BJ (cell line): ENCODE data around the gene TRIM23. TPM values are rescaled to one million over a fixed set of nuclear protein-coding genes. Genes with fewer than 3 reads are reported as not detected.

Experiments
- CTCF ChIA-PET: fragments of 350-600 bp; formaldehyde crosslinking; extraction: SDS; loops from one replicate; lab custom pipeline; 2021; ENCODE audit warnings: antibody characterized with exemption, inconsistent platforms; lab: Yijun Ruan, JAX
- POLR2A ChIA-PET: fragments of 300-600 bp; sonication (Branson Sonifier 250); formaldehyde crosslinking; extraction: SDS; loops from one replicate; lab custom pipeline; 2021; ENCODE audit warnings: antibody characterized with exemption; lab: Charles Lee
- DNase-seq: peaks from one replicate; pipeline ENCODE4 v3.0.0-alpha.2; 2011; ENCODE audit warnings: low read depth
- H3K27me3 ChIP-seq: 2 replicates; pipeline ENCODE4 v1.6.0; 2011; ENCODE audit warnings: low read length; ENCODE audit not compliant: control insufficient read depth, insufficient read depth
- H3K36me3 ChIP-seq: 2 replicates; pipeline ENCODE4 v1.5.1; 2011; ENCODE audit warnings: low read length; ENCODE audit not compliant: control insufficient read depth, insufficient read depth
- H3K4me3 ChIP-seq: 2 replicates; pipeline ENCODE4 v1.5.1; 2011; ENCODE audit warnings: low read depth, mild to moderate bottlenecking, control low read depth, low read length
- CTCF ChIP-seq: IDR thresholded peaks from 2 replicates; pipeline ENCODE4 v1.5.1; 2011; ENCODE audit warnings: low read depth, mild to moderate bottlenecking, control low read depth, inconsistent platforms, low read length, moderate library complexity; ENCODE audit not compliant: insufficient read depth
- polyA plus RNA-seq: library from polyadenylated mRNA; depleted of rRNA; stranded (reverse); fragments of >200 nt; gene quantifications from 2 replicates; pipeline ENCODE4 v1.2.3, GENCODE V29; 2011

TRIM23 gene
- polyA plus RNA-seq, 1 experiment = 15.2 TPM

- DNase-seq = no peak
- TF ChIP-seq CTCF = no peak
- Histone ChIP-seq H3K4me3 (no peak overlapping the region), H3K27me3 (no peaks in the 10 kb centered on the region), H3K36me3 (no peaks in the 10 kb centered on the region; the same call in 1 of the 2 replicates)
- ChIA-PET POLR2A (no interaction called here), CTCF (interaction anchor here (0.6 to 1.7 kb wide), 2 partner anchors 13 to 18 kb away, joined by 4 to 9 read pairs; no protein-coding TSS in a partner anchor)
Observed at GRCh38 chr5:65651144-65651543, 27.0 kb upstream of the TRIM23 start.

- CTCF ChIA-PET = no interaction called here
- DNase-seq = no peak
- H3K27me3 ChIP-seq = no peaks in the 10 kb centered on the region
- no peaks in the 10 kb centered on the region; the same call in 1 of the 2 replicates for H3K36me3 ChIP-seq
- TF ChIP-seq CTCF = no peak
- POLR2A ChIA-PET = no interaction called here
- H3K4me3 ChIP-seq = no peak overlapping the region
Observed at GRCh38 chr5:65647941-65648340, 23.8 kb upstream of the TRIM23 start.

GRCh38 chr5:65646938-65647337 is 22.8 kb upstream of the TRIM23 start:
- no peak for TF ChIP-seq CTCF
- CTCF ChIA-PET = no interaction called here
- POLR2A ChIA-PET = no interaction called here
- no peak overlapping the region for H3K4me3 ChIP-seq
- H3K36me3 ChIP-seq = no peaks in the 10 kb centered on the region; the same call in 1 of the 2 replicates
- no peak for DNase-seq
- H3K27me3 ChIP-seq = no peaks in the 10 kb centered on the region

- no peak for DNase-seq
- Histone ChIP-seq H3K27me3 (no peaks in the 10 kb centered on the region), H3K4me3 (no peak overlapping the region), H3K36me3 (no peaks in the 10 kb centered on the region; the same call in 1 of the 2 replicates)
- ChIA-PET POLR2A (no interaction called here), CTCF (no interaction called here)
- no peak for TF ChIP-seq CTCF
Observed at GRCh38 chr5:65640240-65640639, 16.1 kb upstream of the TRIM23 start.

- CTCF ChIA-PET = no interaction called here
- Histone ChIP-seq H3K4me3 (no peak overlapping the region), H3K27me3 (no peaks in the 10 kb centered on the region), H3K36me3 (no peaks in the 10 kb centered on the region; the same call in 1 of the 2 replicates)
- no peak for DNase-seq
- POLR2A ChIA-PET = no interaction called here
- TF ChIP-seq CTCF = no peak
Observed at GRCh38 chr5:65630981-65631380, 6.8 kb upstream of the TRIM23 start.
